A172 (cell line): ENCODE results near the gene DOLPP1. TPM values are rescaled to one million over a fixed set of nuclear protein-coding genes. Genes with fewer than 3 reads are reported as not detected.
A peak's percentile ranks its signal among the peaks of the same experiment; 100 is the strongest.
"Not testable (repeated sequence)": the region's sequence is repeated elsewhere in the genome, so short reads cannot be mapped to it uniquely, and the experiment has no call there.

Source experiments
- DNase-seq: peaks from one replicate; pipeline ENCODE4 v3.0.0-alpha.2; 2015; ENCODE audit warnings: low spot score
- total RNA-seq: library from RNA; depleted of rRNA; stranded (reverse); fragments of >200 nt; shearing (Covaris generic); gene quantifications from 2 replicates; pipeline ENCODE4 v1.2.3, GENCODE V29; 2014; rRNA removed

Gene DOLPP1, protein sequence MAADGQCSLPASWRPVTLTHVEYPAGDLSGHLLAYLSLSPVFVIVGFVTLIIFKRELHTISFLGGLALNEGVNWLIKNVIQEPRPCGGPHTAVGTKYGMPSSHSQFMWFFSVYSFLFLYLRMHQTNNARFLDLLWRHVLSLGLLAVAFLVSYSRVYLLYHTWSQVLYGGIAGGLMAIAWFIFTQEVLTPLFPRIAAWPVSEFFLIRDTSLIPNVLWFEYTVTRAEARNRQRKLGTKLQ
- 20.4 and 22.1 TPM in 2 replicates for total RNA-seq

DNA sequence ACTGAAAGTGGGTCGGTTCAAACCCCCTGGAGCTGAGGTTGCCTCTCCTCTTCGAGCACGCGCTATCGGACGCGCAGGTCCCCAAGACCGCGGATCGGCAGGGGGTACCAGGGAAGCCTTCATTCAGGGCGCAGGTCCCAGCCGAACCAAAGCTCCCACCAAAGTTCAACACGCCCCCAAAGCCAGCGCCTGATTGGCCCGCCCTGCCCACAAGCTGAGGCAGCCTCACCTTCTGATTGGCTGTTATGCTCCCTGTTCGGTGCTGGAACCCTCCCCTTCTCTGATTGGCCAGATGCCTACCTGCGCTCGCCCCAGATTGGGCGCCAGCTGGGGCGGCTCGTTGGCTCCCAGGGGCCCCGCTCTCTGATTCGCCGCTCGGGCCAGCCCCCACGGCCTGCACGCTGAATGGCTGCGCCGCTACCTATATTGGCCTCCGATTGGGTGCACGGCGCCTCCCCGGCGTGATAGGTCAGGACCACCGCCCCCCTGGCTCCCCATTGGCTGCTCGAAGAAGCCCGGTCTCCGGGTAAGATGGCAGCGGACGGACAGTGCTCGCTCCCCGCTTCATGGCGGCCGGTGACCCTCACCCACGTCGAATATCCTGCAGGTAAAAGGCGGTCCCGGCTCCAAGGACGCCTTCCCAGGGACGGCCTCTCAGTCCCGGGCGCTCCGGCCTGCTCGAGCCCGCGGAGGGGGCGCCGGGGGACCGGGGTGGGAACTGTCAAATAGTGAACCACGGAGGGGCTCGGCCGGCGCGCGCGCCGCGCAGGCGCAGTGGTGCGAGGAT is at the start of gene DOLPP1:
DOLPP1 (plus strand) TSS at position 511 of the 787 bp plus-strand sequence; CDS start at position 532, 21 bp downstream.
- DNase-seq: peak; percentile 99

DNA sequence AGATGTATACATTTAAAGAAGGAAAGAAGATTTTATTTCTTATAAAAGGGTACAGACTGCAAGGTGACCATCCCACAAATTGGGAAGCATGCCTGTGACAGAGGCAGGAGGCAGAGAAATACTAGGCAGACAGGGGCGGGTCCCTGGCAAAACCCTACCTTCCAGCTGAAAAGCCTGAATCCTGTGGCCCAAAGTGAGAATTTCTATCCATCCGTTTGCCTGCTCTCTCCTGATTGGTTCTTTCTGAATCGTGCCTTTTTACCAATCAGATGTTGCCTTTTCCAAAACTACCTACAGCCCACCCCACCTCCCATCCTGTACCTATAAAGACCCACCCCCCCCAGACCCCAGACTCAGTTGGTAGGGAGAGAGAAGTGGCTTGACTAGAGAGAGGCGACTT is 49.4 kb upstream of the DOLPP1 start:
- no peak for DNase-seq

DNA sequence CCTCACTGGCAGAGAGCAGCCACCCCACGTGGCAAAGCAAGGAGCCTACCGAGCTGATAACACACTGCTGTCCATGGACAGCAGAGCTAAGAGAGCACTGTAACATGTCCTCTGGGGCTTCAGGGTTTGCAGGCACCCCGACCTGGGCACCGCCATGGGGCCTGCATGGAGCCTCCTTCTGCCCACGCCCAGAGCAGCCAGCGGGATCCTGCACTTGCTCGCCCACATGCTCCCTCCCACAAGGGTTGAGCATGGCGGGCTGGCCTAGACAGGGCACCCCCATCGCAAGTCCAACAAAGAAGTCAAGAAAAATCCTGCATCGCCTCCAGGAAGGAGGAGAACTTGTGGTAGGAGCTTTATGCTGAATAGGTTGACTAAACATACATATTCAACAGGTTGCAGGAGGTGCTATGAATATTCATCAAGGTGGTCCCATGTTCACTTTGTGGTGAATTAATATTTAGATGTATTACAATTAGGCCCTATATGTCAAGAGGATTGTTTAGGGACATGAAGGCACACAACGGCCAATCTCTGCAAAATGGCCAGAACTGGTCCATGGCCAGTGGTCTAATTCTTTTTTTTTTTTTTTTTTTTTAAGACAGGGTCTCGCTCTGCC is 48.3 kb upstream of the DOLPP1 start:
- no peak for DNase-seq

DNA sequence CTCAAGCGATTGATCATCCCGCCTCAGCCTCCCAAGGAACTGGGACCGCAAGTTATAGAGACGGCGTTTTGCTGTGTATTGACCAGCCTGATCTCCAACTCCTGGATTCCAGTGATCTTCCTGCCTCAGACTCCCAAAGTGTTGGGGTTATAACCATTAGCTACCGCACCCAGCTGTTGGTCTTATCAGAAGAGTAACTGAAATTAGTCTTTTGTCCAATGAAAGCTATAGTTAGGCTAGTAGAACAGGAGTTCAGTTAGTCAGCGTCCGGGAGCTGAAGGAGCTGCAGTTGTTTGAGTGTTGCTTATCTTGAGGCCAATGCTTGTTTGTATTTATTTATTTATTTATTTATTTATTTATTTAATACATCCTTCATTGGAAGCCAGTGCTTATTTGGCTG is 47.7 kb upstream of the DOLPP1 start:
- no peak for DNase-seq

DNA sequence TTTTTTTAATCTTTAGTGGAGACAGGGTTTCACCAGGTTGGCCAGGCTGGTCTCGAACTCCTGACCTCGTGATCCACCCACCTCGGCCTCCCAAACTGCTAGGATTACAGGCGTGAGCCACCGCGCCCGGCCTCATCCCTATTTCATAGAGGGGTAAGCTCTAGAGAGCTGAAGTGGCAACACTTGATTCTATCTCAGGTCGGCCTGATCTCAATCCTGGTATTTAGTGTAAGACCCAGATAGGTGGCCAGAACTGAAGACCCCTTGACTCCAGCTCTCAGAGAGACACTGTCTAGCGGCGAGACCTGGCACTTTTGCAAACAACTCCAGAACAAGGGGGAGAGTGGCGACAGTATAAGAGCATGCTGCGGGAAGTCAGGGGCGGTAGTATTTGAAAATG is 45.1 kb upstream of the DOLPP1 start:
- not testable (repeated sequence) for DNase-seq

DNA sequence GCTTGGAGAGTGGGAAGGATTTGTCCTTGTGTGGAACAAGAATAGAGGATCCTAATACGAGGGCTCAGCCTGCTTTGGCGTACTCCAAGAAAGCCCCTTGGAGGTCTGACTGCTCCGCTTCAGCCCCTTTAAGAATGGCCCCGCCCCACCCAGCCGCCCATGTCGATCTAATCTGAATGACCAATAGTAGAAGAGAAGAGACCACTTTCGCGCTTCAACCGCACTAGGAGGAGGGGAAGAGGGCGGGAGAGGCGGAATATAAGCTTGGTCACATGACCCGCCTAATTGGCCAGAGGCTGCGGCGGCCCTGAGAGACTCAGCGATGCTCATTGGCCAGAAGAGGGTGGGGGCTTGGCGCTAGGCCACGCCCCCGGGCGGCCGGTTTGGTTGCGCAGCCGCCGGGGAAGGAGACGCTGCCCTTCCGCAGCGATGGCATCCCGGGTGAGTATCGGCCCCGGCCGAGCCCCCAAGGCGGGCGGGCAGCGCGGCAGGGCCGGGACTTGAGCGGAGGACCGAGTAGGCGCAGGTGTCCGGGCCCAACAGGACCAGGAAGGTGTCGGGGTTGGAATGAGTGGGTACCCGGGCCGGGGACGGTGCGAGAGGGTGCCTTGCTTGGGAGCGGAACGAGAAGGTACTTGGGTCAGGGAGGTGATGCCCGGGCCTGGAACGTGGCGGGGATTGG is 44.5 kb upstream of the DOLPP1 start, which contains the start of gene MIGA2:
MIGA2 (plus strand) TSS at position 386 of the 682 bp plus-strand sequence. CDS start 3,969 bp downstream, outside the sequence.
- DNase-seq: peak; percentile 100

DNA sequence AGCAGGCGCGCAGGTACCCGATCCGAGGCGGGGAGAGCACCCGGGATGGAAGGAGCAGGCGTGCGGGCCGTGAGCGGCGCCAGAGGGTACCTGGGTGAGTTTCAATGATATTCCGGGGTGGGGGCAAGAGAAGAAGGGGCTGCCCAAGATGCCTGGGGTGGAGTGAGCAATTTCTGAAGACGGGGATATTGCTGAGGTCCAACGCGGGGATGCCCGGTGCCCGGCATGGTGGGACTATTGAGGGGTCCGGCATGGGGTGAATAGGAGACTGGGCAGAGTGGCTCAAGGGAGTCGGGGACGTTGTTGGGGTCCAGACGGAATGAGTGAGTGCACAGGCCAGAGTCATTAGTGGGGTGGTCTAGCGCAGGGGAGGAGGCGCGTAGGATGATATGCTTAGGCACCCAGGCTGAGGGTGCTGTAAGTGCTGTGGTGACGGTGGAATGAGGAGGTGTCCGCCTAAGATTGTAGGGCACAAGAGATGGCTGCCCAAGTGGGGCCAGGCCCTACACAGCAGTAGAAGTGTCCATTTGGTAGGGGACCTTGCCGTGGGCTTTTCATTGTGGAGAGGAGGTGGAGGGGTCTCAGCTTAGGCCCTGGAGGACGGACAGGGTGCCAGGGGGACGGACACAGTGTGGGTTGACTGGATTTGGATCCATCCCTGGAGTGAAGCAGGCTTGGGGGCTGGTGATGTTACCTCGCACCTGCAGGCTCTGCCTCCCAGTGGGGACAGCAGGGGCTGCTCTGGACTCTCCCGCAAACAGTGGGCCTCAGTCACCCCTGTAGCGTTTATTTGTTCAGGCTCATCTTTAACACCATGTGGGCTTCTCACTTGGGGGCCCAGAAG is 43.8 kb upstream of the DOLPP1 start:
- no peak for DNase-seq

DNA sequence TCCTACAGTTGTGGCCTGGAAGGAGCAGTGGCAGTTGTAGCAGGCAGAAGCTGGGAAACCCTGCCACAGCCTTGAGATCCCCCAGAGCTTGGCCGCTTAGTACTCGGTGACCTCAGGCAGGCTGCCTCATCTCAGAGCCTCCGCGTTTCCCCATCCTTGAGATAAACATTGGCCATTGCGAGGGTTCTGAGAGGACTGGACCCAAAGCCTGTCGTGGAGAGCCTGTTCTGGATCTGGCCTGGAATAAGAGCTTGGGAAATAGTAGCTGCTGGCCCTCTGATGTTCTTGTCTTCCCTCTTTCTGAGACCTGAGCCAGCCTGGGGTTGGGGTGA is 43.2 kb upstream of the DOLPP1 start:
- DNase-seq: no peak

DNA sequence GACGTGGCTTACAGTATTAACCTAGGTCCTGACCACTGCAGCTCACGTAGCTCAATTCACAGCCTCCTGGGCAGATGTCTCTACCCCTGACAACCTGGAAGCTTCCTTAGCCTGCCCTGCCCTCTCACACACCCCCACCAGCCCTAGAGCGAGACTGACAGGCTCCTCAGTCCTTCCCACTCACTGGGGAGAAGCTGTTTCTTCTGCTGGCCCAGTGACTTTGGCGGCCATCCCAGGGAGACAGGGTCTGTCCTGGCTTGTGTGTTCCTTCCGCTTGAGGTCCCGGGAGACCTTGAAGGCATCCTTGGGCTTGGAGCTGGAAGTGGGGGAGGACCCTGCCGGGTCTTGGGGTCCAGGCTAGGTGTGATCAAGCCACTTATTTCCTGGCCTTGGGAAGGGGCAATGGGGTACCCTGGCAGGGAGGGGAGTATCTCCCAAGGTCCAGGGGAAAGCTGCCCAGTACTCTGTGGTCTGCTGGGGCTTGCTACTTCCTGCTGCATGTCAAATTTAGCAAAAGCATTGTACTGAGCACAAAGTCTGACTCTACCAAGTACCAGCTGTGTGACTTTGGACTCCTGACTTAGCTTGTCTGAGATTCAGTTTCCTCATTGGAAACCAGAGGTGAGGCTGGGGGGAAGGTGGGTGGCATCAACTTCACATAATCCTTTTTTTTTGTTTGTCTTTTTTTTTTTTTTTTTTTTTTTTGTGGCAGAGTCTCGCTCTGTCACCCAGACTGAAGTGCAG is 42.6 kb upstream of the DOLPP1 start:
- DNase-seq: no peak

DNA sequence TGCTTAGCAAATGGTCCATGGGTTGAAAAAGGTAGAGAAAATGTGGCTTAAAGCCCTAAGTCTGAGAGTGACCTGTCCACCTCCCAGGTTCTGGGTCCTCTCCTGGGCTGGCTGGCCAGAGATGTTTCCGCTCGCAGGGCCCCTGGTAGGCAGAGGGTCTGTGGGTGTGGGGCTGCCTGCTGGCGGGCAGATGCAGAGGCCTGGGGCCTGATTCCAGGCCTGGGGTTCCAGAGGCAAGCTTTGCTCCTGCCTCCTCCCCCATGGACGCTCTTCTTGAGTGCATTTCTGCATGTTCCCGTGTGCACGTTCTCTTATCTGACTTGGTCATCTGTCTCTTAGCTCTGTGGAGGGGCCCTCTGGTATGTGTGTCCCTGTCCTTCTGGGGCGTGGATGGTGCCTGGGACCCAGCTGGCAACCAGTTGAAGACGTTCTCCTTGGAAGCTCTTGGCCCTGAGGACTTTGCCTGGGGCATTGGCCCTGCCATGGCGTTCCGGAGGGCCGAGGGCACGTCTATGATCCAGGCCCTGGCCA is 40.7 kb upstream of the DOLPP1 start:
- no peak for DNase-seq

DNA sequence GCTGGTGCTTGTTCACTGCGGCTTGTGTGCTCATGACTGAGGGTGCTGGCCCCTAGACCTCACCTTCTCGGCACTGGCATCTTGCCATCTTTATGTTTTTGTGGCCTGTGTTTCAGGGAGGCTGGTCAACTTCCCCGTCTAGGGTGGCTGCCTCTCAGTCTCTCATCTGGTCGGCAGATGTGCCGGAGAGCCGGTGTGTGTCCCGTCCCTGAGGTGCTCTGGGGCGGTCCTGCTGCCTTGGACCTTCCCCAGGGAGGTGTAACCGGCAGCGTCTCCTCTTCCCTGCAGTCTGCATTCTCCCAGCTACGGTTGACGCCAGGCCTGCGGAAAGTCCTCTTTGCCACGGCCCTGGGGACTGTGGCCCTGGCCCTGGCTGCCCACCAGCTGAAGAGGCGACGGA is 38.9 kb upstream of the DOLPP1 start:
- no peak for DNase-seq

DNA sequence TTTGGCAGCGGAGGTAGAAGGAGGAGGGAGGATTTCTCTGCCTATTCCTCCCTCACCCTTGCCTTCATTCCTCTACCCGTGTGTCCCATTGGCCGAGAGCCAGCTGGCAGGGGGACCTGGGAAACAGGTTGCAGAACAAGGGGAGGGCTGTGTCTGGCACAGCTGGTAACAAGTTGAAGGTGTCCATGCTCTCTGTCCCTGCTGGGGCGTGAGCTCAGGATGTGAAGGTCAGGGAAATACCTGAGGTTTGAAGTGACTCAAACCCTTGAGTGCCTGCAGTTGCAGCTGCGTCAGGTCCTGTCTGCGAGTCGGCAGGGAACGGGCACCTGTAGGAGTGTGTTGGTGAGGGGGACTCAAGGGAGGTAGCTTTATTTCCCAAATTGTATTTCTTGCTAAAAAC is 28.3 kb upstream of the DOLPP1 start:
- DNase-seq: peak; percentile 18

DNA sequence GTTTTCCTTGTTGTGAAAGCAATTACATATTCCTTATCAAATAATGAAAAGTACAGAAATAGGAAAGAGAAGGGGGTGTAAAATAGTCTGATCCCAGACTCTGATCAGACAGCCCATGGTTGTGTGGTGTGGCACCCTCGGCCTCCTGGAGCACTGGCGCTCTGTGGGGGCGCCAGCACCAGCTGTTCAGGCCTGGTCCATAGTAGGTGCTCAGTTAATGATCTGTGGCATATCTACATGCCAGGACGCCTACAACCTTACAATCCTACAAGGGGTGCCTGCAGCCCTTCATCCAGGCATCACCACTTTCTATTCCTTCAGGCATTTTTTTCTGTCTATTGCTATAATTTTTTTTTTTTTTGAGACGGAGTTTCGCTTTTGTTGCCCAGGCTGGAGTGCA is 27.9 kb upstream of the DOLPP1 start:
- DNase-seq: no peak

DNA sequence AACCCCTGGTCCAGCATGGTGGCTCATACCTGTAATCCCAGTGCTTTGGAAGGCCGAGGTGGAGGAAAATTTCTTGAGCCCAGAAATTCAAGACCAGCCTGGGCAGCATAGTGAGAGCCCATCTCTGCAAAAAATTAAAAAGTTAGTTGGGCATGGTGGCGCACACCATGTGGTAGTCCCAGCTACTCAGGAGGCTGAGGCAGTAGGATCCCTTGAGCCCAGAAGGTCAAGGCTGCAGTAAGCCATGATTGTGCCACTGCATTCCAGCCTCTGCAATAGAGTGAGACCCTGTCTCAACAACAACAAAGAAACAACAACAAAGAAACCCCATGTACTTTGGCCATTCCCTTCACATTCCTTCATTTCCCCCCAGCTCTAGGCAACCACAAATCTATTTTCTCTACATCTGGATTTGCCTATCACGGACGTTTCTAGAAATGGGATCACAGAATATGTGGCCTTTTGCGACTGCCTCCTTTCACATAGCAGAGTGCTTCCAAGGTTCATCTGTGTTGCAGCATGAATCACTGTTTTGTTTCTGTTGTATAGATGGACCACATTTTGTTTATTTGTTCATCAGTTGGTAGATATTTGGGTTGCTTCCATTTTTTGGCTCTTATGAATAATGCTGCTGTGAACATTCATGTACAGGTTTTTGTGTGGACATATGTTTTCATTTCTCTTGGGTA is 26.6 kb upstream of the DOLPP1 start:
- DNase-seq: no peak

DNA sequence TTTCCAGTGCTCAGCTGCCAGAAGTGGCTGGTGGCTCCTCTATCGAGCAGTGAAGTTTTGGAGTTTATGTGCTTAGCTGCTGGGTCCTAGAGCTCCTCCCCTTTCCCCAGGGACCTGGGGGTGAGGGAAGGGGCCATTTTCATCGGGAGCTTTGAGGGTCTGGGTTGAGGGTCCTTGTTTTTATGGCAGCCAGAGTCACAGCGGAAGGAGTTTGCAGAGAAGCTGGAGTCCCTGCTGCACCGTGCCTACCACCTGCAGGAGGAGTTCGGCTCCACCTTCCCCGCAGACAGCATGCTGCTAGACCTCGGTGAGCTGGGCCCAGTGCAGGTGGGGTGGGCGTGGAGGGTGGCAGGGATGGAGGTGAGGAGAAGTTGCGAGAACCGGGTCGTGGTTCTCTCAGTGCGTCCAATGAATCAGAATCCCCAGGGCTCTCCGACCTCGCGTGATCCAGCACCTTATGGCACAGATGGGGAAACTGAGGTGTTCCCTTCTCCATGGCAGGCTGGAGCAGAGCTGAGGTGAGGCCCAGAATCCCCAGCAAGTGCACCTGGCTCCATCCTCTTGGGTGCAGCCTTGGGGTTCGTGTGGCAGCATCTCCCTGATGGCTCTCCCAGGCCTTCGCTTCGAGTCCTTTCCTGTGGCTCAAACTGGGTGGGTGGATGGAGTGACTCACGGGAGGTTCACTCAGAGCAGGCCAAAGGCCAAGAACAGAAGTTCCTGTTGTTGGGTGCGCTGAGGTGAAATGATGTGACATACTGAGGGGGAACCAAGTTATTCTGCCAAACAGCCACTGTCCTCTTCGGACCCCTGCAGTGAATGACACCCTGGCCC is 21.7 kb upstream of the DOLPP1 start:
- peak; percentile 59 for DNase-seq

DNA sequence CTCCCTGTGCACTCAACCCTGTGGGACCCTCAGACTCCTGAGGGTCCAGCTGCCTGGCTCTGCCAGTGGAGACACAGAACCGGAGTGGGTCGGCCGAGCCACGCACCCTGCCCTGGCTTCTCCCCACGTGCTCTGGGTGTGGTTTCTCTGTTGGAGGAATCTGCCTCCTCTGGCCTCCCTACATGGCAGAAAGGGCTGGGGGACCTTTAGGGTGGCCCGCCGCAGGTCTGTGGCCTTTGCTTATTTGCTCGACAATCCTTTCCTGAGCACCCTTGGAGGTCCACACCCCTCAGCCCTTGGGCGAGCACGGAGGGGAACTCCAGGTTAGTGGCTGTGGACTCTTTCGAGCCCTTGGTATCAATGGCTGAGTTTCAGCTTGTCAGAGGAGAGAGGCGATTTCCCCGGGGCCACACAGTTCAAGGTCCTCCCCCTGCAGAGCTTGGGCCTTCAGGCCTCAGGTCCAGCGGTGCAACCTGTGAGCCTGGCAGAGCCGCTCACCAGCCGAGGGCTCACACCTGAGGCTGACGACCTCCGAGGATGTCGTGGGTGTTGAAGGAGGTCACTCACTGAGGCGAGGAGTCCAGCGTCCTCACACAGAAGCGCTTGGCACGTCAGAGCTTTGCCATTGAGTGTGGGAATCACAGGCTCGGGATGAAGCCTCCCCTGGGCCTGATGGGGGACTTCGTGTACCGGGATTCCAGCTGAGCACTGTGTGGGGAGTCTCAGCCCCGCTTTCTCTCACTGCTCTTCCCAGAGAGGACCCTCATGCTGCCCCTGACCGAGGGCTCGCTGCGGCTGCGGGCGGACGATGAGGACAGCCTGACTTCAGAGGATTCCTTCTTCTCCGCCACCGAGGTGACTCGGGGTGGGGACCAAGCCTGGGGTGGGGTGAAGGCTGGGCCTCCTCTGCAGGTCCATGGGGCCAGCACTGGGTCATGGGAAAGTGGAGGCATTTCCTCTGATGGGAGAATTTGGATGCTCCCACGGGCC is 20.8 kb upstream of the DOLPP1 start:
- no peak for DNase-seq

DNA sequence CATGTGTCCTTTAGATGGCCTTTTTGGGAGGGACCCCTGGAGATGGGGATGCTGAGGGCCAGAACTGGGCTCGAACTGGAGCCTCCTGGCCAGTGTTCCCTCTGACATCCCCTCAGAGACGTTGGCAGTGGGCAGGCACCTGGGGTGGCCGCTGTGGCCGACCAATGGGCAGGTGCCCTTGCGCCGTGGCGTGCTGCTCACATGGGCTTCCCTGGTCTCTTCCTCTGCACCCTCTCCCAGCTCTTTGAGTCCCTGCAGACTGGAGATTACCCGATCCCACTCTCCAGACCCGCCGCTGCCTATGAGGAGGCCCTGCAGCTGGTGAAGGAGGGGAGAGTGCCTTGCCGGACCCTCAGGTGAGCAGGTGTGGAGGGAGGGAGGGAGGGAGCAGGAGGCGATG is 19.9 kb upstream of the DOLPP1 start:
- no peak for DNase-seq

DNA sequence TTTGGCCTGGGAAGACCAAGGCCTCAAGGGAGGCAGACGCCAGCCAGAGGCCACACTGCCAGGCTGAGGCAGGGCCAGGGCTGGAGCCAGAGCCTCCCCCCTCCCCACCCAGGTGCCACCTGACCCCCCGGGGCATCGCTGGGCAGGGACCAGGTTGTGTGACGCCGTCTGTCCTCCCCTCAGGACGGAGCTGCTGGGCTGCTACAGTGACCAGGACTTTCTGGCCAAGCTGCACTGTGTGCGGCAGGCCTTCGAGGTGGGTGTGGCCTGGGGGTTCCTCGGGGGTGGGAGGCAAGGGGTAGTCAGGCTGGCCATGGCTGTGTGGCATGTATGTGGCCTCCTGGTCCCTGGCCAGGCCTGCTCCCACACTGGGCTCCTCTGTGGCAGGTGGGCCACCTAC is 17.9 kb upstream of the DOLPP1 start:
- DNase-seq: no peak
